Endodermal cell (in vitro differentiated cells): ENCODE results near the gene NEURL2. TPM values are rescaled to one million over a fixed set of nuclear protein-coding genes. Genes with fewer than 3 reads are reported as not detected.
A peak's percentile ranks its signal among the peaks of the same experiment; 100 is the strongest.

ENCODE experiments used
- DNase-seq: peaks from one replicate; pipeline ENCODE4 v3.0.0-alpha.2; 2017
- H3K27ac ChIP-seq: 2 replicates; pipeline ENCODE4 v1.5.1; 2013; ENCODE audit warnings: mild to moderate bottlenecking, low read depth, low read length, moderate library complexity
- H3K27me3 ChIP-seq: 2 replicates; pipeline ENCODE4 v1.6.1; 2013; ENCODE audit warnings: mild to moderate bottlenecking, low read length, moderate library complexity; ENCODE audit not compliant: insufficient read depth, control insufficient read depth, poor library complexity, severe bottlenecking
- H3K36me3 ChIP-seq: 2 replicates; pipeline ENCODE4 v1.7.0; 2013; ENCODE audit warnings: mild to moderate bottlenecking, low read length, moderate library complexity; ENCODE audit not compliant: control insufficient read depth, insufficient read depth
- H3K4me1 ChIP-seq: one replicate; pipeline ENCODE4 v1.7.0; 2013; ENCODE audit warnings: low read length; ENCODE audit not compliant: control insufficient read depth, insufficient read depth
- H3K4me3 ChIP-seq: 2 replicates; pipeline ENCODE4 v1.5.1; 2013; ENCODE audit warnings: mild to moderate bottlenecking, low read length, moderate library complexity
- H3K9ac ChIP-seq: 2 replicates; pipeline ENCODE4 v1.6.1; 2013; ENCODE audit warnings: mild to moderate bottlenecking, low read length, moderate library complexity; ENCODE audit not compliant: poor library complexity, severe bottlenecking; ENCODE audit errors: extremely low read depth
- H3K9me3 ChIP-seq: 2 replicates; pipeline ENCODE4 v1.6.1; 2013; ENCODE audit warnings: mild to moderate bottlenecking, low read length, moderate library complexity; ENCODE audit not compliant: control insufficient read depth
- H3K27ac Mint-ChIP-seq: 2 replicates; pipeline ENCODE4 v1.8.0; 2020; ENCODE audit warnings: mixed read lengths
- H3K27me3 Mint-ChIP-seq: 2 replicates; pipeline ENCODE4 v1.8.0; 2021; ENCODE audit warnings: mild to moderate bottlenecking, mixed read lengths; ENCODE audit not compliant: insufficient read depth
- H3K36me3 Mint-ChIP-seq: 2 replicates; pipeline ENCODE4 v1.8.0; 2020; ENCODE audit warnings: low read depth, mixed read lengths
- H3K4me1 Mint-ChIP-seq: 2 replicates; pipeline ENCODE4 v1.8.0; 2020; ENCODE audit warnings: mixed read lengths
- H3K4me3 Mint-ChIP-seq: 2 replicates; pipeline ENCODE4 v1.8.0; 2020; ENCODE audit warnings: mild to moderate bottlenecking, moderate library complexity, mixed read lengths
- H3K9me3 Mint-ChIP-seq: 2 replicates; pipeline ENCODE4 v1.8.0; 2020; ENCODE audit warnings: mild to moderate bottlenecking, mixed read lengths
- WGBS, 2 experiments: methylation state at CpG; one replicate each; pipeline versions ENCODE4 v1.1.5 to v1.1.7; 2013; ENCODE audit warnings: missing lambda C conversion rate in 2 of 2, mixed read lengths in 1 of 2; ENCODE audit not compliant: insufficient coverage in 1 of 2, insufficient read length in 1 of 2; 5-methylcytosine and 5-hydroxymethylcytosine counted together
- total RNA-seq, 2 donors: library from RNA; stranded (reverse); fragmentation: NEBNext Ultra II Directional in 1 of 2; extraction: Animal tissue kit (Norgen Biotek cat#: 25700) in 1 of 2; gene quantifications; 2 replicates in 1 of 2; 3 replicates in 1 of 2; pipeline ENCODE4 v1.2.1, GENCODE V29; 2021
- TF ChIP-seq, protein P1 (sequence below): fragments of 200-600 bp; sonication (generic); conservative IDR thresholded peaks from 2 replicates; pipeline ENCODE4 v1.5.0; 2021; ENCODE audit warnings: antibody characterized with exemption, mild to moderate bottlenecking

Gene NEURL2
- total RNA-seq, 2 donors from 2014 or later = 4.4 to 6.4 TPM

DNA sequence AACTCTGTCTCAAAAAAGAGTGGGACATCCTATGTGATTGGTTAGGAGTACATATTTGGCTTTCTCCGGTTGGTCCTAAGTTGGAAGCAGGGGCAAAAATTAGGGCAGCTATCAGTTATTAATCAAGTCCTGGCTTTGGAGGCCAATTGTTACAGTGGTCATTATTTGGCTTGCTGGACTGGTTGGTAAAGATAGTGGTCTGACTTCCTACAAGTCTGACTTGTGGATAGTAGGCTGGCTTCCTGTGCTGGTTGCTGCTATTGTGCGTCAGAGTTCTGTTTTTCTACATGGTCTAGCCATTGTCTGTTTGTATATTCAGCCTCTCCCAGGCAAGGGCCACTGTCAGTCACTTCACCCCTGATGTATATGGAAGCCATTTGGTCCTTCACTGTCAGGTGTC, 40.8 kb downstream of the NEURL2 start:
- no peak overlapping the region for H3K9ac ChIP-seq
- 92 to 100% methylated on average over 2 of the region's 2 CpGs for WGBS, 2 experiments
- DNase-seq = no peak
- peaks cover 59% of the 10 kb centered on the region for H3K36me3 ChIP-seq
- no peaks in the 10 kb centered on the region for H3K27me3 Mint-ChIP-seq
- peaks cover 6% of the 10 kb centered on the region for H3K4me1 ChIP-seq
- no peak overlapping the region for H3K27ac ChIP-seq
- no peaks in the 10 kb centered on the region for H3K27me3 ChIP-seq
- H3K9me3 ChIP-seq = peaks cover 21% of the 10 kb centered on the region
- H3K4me3 ChIP-seq = no peak overlapping the region
- no peak overlapping the region for H3K27ac Mint-ChIP-seq
- peaks cover 25% of the 10 kb centered on the region for H3K4me1 Mint-ChIP-seq
- TF ChIP-seq, protein P1, sequence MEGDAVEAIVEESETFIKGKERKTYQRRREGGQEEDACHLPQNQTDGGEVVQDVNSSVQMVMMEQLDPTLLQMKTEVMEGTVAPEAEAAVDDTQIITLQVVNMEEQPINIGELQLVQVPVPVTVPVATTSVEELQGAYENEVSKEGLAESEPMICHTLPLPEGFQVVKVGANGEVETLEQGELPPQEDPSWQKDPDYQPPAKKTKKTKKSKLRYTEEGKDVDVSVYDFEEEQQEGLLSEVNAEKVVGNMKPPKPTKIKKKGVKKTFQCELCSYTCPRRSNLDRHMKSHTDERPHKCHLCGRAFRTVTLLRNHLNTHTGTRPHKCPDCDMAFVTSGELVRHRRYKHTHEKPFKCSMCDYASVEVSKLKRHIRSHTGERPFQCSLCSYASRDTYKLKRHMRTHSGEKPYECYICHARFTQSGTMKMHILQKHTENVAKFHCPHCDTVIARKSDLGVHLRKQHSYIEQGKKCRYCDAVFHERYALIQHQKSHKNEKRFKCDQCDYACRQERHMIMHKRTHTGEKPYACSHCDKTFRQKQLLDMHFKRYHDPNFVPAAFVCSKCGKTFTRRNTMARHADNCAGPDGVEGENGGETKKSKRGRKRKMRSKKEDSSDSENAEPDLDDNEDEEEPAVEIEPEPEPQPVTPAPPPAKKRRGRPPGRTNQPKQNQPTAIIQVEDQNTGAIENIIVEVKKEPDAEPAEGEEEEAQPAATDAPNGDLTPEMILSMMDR = no peak
- H3K36me3 Mint-ChIP-seq = peaks cover 59% of the 10 kb centered on the region
- H3K4me3 Mint-ChIP-seq = no peak overlapping the region
- H3K9me3 Mint-ChIP-seq = peaks cover 7% of the 10 kb centered on the region

DNA sequence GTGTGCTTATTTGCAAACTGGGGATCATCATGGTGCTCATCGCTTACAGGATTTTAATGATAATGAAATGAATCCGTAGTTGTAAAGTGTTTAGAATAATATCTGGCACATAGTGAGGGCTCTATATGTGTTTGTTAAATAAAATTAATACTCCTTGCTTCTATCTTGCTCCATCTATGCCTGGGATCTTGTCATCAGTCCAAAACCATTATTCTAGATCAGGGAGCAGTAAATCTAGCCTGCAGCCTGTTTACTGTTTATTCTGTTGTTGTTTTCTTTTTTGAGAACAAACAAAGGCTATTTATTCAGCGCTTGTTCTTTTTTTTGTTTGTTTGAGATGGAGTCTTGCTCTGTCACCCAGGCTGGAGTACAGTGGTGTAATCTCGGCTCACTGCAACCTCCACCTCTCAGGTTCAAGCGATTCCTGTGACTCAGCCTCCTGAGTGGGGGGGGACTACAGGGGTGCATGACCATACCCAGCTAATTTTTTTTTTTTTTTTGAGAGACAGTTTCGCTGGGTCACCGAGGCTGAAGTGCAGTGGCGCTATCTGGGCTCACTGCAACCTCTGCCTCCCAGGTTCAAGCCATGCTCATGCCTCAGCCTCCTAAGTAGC, 41.9 kb downstream of the NEURL2 start:
- Histone ChIP-seq H3K27ac (no peak overlapping the region), H3K9me3 (peaks cover 21% of the 10 kb centered on the region), H3K4me3 (no peak overlapping the region), H3K4me1 (no peaks in the 10 kb centered on the region), H3K27me3 (no peaks in the 10 kb centered on the region), H3K36me3 (peaks cover 71% of the 10 kb centered on the region), H3K9ac (no peak overlapping the region)
- peaks cover 7% of the 10 kb centered on the region for H3K9me3 Mint-ChIP-seq
- H3K27me3 Mint-ChIP-seq = no peaks in the 10 kb centered on the region
- no peak overlapping the region for H3K4me3 Mint-ChIP-seq
- H3K36me3 Mint-ChIP-seq = peaks cover 67% of the 10 kb centered on the region
- DNase-seq = no peak
- H3K4me1 Mint-ChIP-seq = peaks cover 15% of the 10 kb centered on the region
- WGBS, 2 experiments = 96 to 100% methylated on average over 2 to 8 of the region's 8 CpGs
- TF ChIP-seq, protein P1 = no peak
- peak overlapping the region; percentile 30 for H3K27ac Mint-ChIP-seq

DNA sequence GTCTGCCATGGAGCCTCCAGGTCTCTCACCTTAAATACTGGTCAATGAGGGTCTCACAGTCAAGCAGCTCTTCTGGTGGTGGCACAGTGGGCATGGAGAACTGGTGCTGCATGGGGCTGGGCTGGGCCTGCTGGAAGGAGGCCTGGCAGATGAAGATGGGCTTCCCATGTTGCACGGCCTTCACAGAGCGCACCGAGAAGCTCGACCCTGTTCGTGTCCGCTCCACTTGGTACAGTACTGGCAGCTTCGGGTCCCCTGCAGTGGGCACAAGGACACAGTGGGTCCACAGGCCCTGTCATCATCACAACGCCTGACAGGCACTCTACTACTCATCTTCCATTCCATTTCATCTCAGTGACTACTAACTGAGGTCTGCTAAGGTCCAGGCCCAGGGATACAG, 42.6 kb downstream of the NEURL2 start:
- no peaks in the 10 kb centered on the region for H3K27me3 Mint-ChIP-seq
- Histone ChIP-seq H3K9me3 (peaks cover 21% of the 10 kb centered on the region), H3K4me3 (no peak overlapping the region), H3K9ac (no peak overlapping the region), H3K36me3 (peaks cover 74% of the 10 kb centered on the region), H3K4me1 (no peaks in the 10 kb centered on the region), H3K27me3 (no peaks in the 10 kb centered on the region), H3K27ac (no peak overlapping the region)
- peaks cover 70% of the 10 kb centered on the region for H3K36me3 Mint-ChIP-seq
- no peak for DNase-seq
- H3K9me3 Mint-ChIP-seq = peaks cover 7% of the 10 kb centered on the region
- H3K27ac Mint-ChIP-seq = peak overlapping the region; percentile 30
- no peak overlapping the region for H3K4me3 Mint-ChIP-seq
- peaks cover 8% of the 10 kb centered on the region for H3K4me1 Mint-ChIP-seq
- 92 to 95% methylated on average over 7 to 8 of the region's 8 CpGs for WGBS, 2 experiments
- TF ChIP-seq, protein P1 = no peak
